AG08396 (cell line): ENCODE data around the gene RIC8A.

Experiments used
- DNase-seq: peaks from one replicate; pipeline ENCODE4 v3.0.0; 2012; ENCODE audit warnings: low spot score, mixed read lengths

Gene RIC8A

DNA sequence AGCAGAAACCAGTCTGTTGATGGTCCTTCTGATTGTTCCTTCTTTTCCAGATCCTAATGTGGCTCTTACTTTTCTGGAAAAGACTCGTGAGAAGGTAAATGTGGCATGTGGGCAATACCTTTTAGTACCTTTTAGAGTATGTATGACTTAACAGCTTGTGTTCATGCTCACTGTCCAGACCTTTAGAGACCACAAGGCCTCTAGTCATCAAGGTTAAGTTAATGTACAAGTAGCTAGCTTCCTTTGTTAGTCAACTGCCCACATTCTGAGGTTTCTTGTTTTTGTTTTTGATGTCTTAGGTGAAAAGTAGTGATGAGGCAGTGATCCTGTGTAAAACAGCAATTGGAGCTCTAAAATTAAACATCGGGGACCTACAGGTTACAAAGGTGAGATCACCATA is 36.9 kb downstream of the RIC8A start:
- DNase-seq, result no peak

DNA sequence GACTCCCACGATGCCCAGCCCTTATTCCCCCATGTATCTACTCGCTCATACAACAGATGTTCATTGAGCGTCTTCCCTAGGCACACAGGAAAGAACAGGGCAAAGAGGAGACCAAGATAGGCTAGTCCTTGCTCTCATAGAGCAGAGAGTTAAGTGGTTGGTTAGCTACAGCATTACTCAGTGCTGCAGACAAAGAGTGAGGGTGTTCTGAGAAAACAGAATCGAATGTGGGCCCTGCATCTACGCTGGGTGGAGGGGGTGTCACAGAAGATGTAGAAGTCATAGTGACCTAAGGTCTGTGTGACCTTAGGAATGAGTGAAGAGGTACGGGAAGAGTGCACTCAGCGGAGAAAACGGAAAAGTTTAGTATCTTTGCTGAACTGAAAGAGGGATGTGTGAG is 41.6 kb downstream of the RIC8A start:
- DNase-seq, result no peak

DNA sequence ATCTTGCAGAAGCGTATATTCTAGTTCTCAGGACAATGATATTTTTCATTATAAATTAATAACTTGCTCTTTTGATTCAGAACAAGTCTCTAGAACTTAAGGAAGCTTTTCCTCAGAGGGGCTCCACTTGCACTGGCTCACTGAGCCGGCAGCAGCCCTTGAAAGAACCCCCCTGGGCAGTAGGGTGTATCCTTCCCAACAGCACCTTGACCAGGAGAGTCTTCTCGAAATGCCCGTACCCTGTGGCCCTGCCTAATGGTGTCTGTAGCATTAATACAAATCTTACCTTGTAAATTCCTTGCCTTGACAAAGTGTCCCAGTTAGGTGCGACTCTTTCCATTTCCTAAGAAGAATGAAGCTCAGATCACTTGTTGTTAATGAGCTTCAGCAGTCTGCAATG is 42.8 kb downstream of the RIC8A start:
- DNase-seq, result no peak

DNA sequence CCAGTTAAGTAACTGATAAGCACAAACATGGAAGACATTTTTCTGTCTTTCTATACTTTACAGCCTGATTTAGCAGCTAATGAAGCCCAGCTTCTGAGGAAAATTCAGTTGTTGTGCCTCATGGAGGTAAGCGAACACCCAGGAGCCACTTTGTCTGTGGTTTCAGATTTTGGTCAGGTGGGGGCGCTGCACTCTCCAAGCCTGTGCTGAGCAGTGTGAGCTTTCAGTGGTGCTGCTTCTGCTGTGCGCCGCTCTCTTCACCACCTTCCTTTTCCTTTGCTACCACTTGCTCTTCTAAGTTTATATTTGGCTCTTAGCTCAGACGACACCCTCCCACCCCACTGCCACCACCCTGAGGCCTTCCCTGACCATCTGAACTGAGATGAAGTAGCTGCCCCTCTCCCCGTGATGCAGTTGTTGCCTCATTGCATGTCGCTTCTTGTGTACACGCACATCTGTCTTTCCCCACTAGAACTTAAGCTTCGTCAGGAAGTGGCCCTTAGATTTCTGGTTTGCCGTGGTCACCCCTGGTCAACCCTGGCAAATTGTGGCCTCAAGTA is 43.3 kb downstream of the RIC8A start:
- peak; percentile 70 for DNase-seq

DNA sequence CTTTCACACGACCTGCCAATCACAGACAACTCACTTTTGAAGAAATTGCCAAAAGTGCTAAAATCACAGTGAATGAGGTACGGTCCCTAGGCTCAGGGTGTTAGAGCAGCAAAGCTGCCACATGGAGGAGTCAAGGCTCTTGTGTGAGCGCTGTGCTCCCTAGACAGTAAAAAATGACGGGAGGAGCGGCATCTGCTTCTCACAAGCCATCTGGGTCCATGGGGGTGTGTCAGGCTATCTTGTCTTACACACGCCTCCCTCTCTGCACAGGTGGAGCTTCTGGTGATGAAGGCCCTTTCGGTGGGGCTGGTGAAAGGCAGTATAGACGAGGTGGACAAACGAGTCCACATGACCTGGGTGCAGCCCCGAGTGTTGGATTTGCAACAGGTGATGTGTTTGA is 44.0 kb downstream of the RIC8A start:
- DNase-seq, result no peak

DNA sequence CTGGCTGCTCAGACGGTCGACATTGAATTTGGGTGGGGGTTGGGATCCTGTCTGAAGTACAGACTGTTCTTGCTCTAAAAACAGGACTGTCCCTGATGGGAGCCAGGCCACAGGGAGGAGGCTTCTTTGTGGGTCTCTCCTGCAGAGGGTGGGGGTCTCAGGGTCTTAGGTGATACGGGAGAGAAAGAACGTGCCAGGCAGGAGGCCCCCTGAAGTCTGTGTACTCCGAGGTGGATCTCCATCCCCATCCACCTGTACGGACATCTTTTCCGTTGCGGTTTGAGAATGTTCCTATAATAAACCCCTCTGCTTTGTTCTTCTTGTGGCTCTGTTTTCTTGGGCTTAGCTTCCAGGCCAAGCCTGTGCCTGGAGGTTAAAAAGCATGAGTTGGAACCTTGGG is 45.2 kb downstream of the RIC8A start:
- DNase-seq, result no peak

DNA sequence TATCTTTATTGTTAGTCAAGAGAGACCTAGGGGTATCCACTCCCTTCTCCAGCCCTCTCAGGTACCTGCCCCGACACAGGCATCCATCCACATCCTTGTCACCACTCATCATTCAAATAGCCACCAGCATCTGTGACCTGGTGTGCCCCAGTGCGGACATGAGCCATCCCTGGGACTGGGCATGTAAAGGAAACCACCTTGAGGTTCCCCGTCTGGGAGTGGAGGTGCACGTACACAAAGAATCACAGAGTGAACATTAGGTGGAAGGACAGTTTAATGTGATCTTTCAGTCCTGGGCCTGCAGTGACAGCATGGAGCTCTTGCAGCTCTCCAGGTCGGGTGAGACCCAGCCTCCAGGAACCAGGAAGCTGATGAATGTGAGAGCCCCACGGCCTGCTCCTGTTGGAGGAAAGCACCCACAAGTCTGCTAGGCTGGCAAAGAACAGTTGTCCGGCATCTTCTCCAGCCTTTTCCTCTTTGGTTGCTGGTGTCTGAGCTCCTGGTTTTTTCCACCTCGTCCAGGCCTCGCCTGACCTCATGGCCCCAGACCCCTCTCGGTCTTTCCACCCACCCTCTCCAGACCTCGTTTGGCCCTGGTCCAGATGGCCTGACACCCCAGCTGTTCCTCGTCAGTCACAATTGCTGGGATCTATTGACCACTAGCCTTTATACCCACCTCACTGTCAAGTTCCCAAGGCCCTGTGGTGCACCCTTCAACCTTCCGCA is 45.8 kb downstream of the RIC8A start:
- DNase-seq, result no peak

DNA sequence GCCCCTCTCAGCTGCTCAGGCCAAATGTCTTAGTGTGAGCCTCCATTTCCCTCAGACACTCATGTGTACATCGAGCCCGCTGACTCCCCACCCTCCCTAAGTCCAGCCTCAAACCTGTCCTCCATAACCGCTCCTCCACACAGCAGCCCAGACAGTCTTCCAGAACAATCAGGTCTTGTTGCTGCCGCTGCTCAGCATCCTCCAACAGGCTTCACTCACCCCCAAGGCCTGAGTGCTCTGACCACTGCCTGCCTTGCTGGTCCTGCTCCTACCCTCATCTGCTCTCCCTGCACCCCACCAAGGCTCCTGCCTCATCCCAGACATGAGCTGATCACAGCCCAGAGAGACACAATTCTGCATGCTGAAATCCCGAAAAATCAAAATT is 46.4 kb downstream of the RIC8A start:
- no peak for DNase-seq

DNA sequence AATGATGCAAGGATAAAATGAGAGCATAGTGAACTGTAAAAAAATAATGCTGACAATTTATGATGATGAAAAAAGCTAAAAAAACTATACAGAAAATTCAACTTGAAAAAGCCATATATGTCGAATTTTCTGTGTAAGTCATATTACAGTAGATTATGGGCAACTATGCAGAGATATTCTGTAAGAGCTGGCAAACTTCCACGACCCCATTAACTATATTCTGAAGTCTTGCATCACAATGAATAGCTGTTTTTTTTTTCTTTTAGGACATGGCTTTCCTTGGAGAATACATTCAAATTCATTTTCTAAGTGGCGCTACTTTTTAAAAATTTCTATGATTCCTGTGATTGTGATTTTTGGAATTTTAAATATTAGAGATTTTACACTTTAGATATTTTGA is 47.7 kb downstream of the RIC8A start:
- DNase-seq, result no peak

DNA sequence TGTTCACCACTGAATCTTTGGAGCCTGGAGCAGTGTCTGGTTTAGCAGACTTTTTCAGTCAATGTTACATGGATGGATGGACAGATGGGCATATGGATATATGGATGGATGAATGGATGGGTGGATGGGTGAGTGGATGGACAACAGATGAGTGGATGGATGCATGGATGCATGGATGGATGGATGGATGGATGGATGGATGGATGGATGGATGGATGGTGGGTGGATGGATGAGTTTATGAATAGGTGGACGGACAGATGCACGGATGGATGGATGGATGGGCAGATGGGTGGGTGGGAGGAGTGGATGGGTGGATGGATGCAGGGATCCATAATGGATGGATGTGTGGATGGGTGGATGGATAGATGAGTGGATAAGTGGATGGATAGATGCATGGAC is 48.3 kb downstream of the RIC8A start:
- no peak for DNase-seq

DNA sequence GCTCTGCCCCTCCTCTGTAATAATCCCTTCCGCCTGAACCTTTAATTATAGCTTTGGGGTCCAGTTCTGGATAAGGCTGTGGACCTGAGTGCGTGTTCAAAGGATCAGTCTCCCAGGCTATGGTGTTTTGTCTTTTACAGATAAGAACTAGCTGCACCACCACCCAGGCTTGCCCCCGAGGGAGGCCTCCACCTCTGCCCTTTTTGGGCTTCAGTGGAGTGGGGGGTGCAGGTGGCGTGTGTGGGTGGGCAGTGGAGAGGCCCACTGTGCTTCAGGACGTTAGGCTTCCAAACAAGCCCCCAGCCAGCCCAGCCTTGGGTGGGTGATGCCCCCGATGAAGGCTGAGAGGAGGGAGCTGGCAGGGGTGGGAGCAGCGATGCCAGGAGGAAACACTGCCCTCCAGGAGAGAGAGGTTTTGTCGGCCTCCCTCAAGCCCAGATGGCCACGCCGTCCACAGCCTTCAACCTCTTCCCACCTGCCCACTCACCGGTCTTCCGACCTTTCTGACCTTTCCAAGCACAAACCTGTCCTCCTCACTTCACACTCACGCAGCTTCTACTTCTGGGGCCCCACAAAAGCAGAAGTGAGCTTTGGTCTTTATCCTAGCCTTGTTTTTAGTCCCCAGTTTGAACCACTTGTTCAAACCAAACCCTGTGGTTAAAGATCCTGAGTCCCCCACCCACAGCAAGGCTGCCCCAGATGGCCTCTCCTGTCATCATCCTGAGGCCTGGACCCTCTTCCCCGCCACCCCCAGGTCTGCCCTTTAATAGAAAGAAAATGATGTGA is 49.6 kb downstream of the RIC8A start:
- DNase-seq, result no peak

DNA sequence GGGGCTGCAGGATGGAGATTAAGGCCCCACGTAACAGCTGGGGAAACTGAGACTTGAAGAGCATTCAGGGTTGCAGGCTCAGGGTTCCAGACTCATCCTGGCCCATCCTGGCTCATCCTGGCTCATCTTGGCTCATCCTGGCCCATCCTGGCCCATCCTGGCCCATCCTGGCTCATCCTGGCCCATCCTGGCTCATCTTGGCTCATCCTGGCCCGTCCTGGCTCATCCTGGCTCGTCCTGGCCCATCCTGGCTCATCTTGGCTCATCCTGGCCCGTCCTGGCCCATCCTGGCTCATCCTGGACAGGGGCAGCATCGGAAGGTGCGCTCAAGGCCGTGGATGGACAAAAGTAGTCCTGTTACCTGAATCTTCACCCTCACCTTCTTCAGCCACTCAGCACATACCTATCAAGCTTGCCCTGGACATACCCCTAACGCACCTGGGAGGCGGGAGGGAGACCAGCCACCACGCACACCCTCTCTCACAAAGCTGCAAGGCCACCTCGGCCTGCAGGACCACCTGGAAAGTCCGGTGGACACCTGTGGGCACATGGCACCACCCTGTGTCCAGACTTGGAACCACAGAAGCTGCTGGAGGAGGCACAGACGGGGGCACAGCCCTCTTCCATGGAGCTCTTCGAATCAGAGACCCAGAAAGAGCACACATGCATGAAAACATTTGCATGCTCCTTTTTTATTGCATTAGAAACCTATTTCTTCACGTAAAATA is 50.4 kb downstream of the RIC8A start:
- no peak for DNase-seq

DNA sequence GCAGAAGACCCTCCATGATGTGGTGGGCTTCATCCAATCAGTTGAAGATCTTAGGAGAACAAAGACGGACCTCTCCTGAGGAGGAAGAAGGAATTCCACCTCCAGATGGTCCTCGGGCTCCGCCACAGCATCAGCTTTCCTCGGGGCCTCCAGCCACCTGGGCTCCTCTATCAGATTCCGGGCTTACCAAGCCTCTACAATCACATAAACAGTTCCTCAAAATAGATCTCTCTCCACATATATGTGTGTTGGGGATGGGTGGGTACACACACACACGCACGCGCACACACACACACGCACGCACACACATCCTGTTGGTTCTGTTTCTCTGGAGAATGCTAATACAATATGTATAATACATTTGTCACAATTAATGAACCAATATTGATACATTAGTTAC is 51.9 kb downstream of the RIC8A start:
- no peak for DNase-seq

DNA sequence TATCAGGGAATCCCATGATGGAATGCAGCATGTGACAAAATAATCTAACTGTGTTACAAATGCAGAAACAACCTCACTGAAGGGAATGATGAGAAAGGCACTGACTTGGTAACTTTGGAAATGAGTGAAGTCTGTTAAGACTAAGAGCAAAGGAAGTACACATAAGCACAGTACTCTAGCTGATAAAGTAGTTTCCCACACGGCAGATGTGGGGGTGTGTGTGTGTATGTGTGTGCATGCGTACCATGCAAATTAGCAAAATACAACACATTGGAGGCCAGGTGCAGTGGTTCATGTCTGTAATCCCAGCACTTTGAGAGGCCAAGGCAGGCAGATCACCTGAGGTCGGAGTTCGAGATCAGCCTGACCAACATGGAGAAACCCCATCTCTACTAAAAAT is 54.1 kb downstream of the RIC8A start:
- DNase-seq, result no peak
